HepG2 (cell line): Measurements from ENCODE around the gene SMIM14. TPM values are rescaled to one million over a fixed set of nuclear protein-coding genes. Genes with fewer than 3 reads are reported as not detected.

Source experiments
- ARID5B ChIP-seq: IDR thresholded peaks from 2 replicates; pipeline ENCODE4 v1.4.0; 2020; ENCODE audit warnings: mild to moderate bottlenecking, missing genetic modification reagents
- FOXP4 ChIP-seq: sonication (generic); formaldehyde crosslinking; IDR thresholded peaks from 2 replicates; pipeline ENCODE4 v1.4.0; 2020; ENCODE audit warnings: missing genetic modification reagents
- PPARG ChIP-seq: conservative IDR thresholded peaks from 2 replicates; pipeline ENCODE4 v1.6.1; 2016; ENCODE audit warnings: missing biosample characterization, missing genetic modification reagents
- RARA ChIP-seq: IDR thresholded peaks from 2 replicates; pipeline ENCODE4 v1.6.1; 2016; ENCODE audit warnings: missing genetic modification reagents, missing compliant biosample characterization
- SALL1 ChIP-seq: sonication (generic); formaldehyde crosslinking; IDR thresholded peaks from 2 replicates; pipeline ENCODE4 v1.8.0; 2022; ENCODE audit warnings: mild to moderate bottlenecking, missing genetic modification reagents
- ZNF362 ChIP-seq: sonication (generic); formaldehyde crosslinking; IDR thresholded peaks from 2 replicates; pipeline ENCODE4 v1.4.0; 2020; ENCODE audit warnings: missing genetic modification reagents, mild to moderate bottlenecking, borderline replicate concordance
- ZNF776 ChIP-seq: sonication (generic); formaldehyde crosslinking; IDR thresholded peaks from 2 replicates; pipeline ENCODE4 v1.4.0; 2020; ENCODE audit warnings: mild to moderate bottlenecking, missing genetic modification reagents
- polyA plus RNA-seq, 8 experiments: library from polyadenylated mRNA; depleted of rRNA in 3 of 8; stranded (reverse) in 7 of 8; unstranded in 1 of 8; fragments of >200 nt; fragmentation: Illumina TruSeq in 4 of 8; extraction: Trizol in 4 of 8; gene quantifications; 2 replicates each; pipeline versions ENCODE4 v1.2.1 to v1.2.3, GENCODE V29; 2011 to 2016; ENCODE audit warnings: low read depth in 4 of 8, missing spikeins in 1 of 8, mixed read lengths in 1 of 8; ENCODE audit not compliant: insufficient read depth in 1 of 8
- total RNA-seq, 5 experiments: library from RNA; depleted of rRNA; stranded (reverse); fragments of >200 nt; fragmentation: Illumina TruSeq; extraction: Trizol; gene quantifications; 2 replicates each; pipeline ENCODE4 v1.2.3, GENCODE V29; 2016; ENCODE audit warnings: low read depth in 1 of 5

The SMIM14 gene
- total and polyA plus RNA-seq, 2 of the 13 experiments (the other 11 are each of a cell fraction or from before 2014, with no cell fraction given): 16.3 to 28.1 TPM

- peak; percentile 63 for TF ChIP-seq RARA (CRISPR knock-in tag)
- peak; percentile 34; the same call in 1 of the 2 replicates for TF ChIP-seq FOXP4 (CRISPR knock-in tag)
- 0 out of 2 replicates have a peak, but pooled peaks have one; percentile 12 for TF ChIP-seq PPARG (CRISPR knock-in tag)
- TF ChIP-seq ZNF362 (CRISPR knock-in tag): peak; percentile 93
- TF ChIP-seq ZNF776 (CRISPR knock-in tag): no peak
- TF ChIP-seq ARID5B (CRISPR knock-in tag): peak; percentile 76
- TF ChIP-seq SALL1 (CRISPR knock-in tag): peak; percentile 58
Measured at GRCh38 chr4:39621582-39621981, 17.1 kb downstream of the SMIM14 start (continued).
